Left ventricle myocardium inferior (tissue), 1 donor: Measurements from ENCODE around the gene VRK3. TPM values are rescaled to one million over a fixed set of nuclear protein-coding genes. Genes with fewer than 3 reads are reported as not detected.

ENCODE experiments used
- DNase-seq: peaks from one replicate; pipeline ENCODE4 v3.0.0-alpha.2; 2020
- H3K27ac ChIP-seq: fragments of 200-600 bp; replicated peaks from 2 replicates; pipeline ENCODE4 v1.8.0; 2021
- H3K27me3 ChIP-seq: fragments of 200-600 bp; 2 replicates; pipeline ENCODE4 v1.8.0; 2021; ENCODE audit warnings: low read depth
- H3K36me3 ChIP-seq: fragments of 200-600 bp; 2 replicates; pipeline ENCODE4 v1.8.0; 2021
- H3K4me1 ChIP-seq: fragments of 200-600 bp; 2 replicates; pipeline ENCODE4 v1.8.0; 2021
- H3K4me3 ChIP-seq: fragments of 200-600 bp; 2 replicates; pipeline ENCODE4 v1.8.0; 2021; ENCODE audit warnings: mild to moderate bottlenecking, moderate library complexity
- H3K9me3 ChIP-seq: fragments of 200-600 bp; replicated peaks from 2 replicates; pipeline ENCODE4 v1.8.0; 2021
- intact Hi-C: fragments of 100-400 bp; cut with micrococcal nuclease; formaldehyde crosslinking; loops from one replicate; pipeline ENCODE4 v1.11.0; 2022
- total RNA-seq: library from RNA; stranded (reverse); fragmentation: NEBNext Ultra II Directional; extraction: Animal tissue kit (Norgen Biotek cat#: 25700); gene quantifications from one replicate; pipeline ENCODE4 v1.2.1, GENCODE V29; 2021
- TF ChIP-seq, protein P1 (sequence below): fragments of 200-600 bp; IDR thresholded peaks from 2 replicates; pipeline ENCODE4 v1.8.0; 2021; ENCODE audit warnings: antibody characterized with exemption, mild to moderate bottlenecking, borderline replicate concordance
- donor health status: DM: no; HTN: yes; CAD: no; lungs with severe emphysema.

Gene VRK3
- total RNA-seq, 1 donor from 2014 or later = 22.6 TPM

GRCh38 chr19:49927526-49928264, 97.5 kb downstream of the VRK3 start:
- TF ChIP-seq, protein P1, sequence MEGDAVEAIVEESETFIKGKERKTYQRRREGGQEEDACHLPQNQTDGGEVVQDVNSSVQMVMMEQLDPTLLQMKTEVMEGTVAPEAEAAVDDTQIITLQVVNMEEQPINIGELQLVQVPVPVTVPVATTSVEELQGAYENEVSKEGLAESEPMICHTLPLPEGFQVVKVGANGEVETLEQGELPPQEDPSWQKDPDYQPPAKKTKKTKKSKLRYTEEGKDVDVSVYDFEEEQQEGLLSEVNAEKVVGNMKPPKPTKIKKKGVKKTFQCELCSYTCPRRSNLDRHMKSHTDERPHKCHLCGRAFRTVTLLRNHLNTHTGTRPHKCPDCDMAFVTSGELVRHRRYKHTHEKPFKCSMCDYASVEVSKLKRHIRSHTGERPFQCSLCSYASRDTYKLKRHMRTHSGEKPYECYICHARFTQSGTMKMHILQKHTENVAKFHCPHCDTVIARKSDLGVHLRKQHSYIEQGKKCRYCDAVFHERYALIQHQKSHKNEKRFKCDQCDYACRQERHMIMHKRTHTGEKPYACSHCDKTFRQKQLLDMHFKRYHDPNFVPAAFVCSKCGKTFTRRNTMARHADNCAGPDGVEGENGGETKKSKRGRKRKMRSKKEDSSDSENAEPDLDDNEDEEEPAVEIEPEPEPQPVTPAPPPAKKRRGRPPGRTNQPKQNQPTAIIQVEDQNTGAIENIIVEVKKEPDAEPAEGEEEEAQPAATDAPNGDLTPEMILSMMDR = no peak
- peak overlapping the region; percentile 100 for H3K4me3 ChIP-seq
- no peak for DNase-seq
- intact Hi-C loops = no loop called here
- no peaks in the 10 kb centered on the region for H3K9me3 ChIP-seq
- no peak overlapping the region for H3K27ac ChIP-seq
- peaks cover 45% of the 10 kb centered on the region for H3K4me1 ChIP-seq
- H3K36me3 ChIP-seq = peaks cover 47% of the 10 kb centered on the region
- H3K27me3 ChIP-seq = no peaks in the 10 kb centered on the region

DNA sequence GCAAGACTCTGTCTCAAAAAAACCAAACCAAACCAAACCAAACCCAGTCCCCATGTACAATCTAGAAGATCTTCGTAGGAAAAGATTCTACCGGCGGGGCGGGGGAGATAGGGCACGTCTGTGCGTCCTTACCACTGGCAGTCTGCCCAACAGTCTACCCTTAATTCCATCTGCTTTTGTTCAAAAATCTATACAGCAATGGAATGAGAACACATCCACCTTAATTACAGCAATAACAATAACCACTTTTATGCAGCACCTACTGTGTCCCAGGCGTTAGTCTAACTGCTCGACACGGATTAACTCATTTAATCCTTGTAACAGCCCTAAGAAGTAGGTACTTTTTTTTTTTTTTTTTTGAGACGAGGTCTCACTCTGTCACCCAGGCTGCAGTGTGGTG, 98.7 kb downstream of the VRK3 start:
- peaks cover 58% of the 10 kb centered on the region for H3K36me3 ChIP-seq
- H3K4me1 ChIP-seq = peaks cover 45% of the 10 kb centered on the region
- no peak overlapping the region for H3K27ac ChIP-seq
- DNase-seq = no peak
- H3K4me3 ChIP-seq = no peak overlapping the region
- intact Hi-C loops = no loop called here
- H3K9me3 ChIP-seq = no peaks in the 10 kb centered on the region
- no peaks in the 10 kb centered on the region for H3K27me3 ChIP-seq
- TF ChIP-seq, protein P1 = no peak

Other genes starting within 250 kb of the VRK3 start
- 18.3 TPM for gene FUZ, start 212.1 kb downstream of the VRK3 start, total RNA-seq
- 65.8 TPM for gene MED25, start 207.1 kb downstream of the VRK3 start, total RNA-seq
- gene PTOV1, start 174.2 kb downstream of the VRK3 start, total RNA-seq = 104 TPM
- 45.1 TPM for gene PNKP, start 157.8 kb downstream of the VRK3 start, total RNA-seq
- 36.0 TPM for gene AKT1S1, start 148.0 kb downstream of the VRK3 start, total RNA-seq
- gene TBC1D17, start 147.7 kb downstream of the VRK3 start, total RNA-seq = 47.5 TPM
- not detected for gene IL4I1, start 128.5 kb downstream of the VRK3 start, total RNA-seq
- 8.6 TPM for gene ATF5, start 96.2 kb downstream of the VRK3 start, total RNA-seq
- gene NUP62, start 95.9 kb downstream of the VRK3 start, total RNA-seq = 28.4 TPM
- gene SIGLEC11, start 64.2 kb downstream of the VRK3 start, total RNA-seq = 0.55 TPM
- 2.4 TPM for gene ZNF473, start 633 bp upstream of the VRK3 start, total RNA-seq
- gene IZUMO2, start 137.9 kb upstream of the VRK3 start, total RNA-seq = not detected
- 115 TPM for gene MYH14, start 178.2 kb upstream of the VRK3 start, total RNA-seq